Measurements from ENCODE around the gene TTK.

Gene TTK

DNA sequence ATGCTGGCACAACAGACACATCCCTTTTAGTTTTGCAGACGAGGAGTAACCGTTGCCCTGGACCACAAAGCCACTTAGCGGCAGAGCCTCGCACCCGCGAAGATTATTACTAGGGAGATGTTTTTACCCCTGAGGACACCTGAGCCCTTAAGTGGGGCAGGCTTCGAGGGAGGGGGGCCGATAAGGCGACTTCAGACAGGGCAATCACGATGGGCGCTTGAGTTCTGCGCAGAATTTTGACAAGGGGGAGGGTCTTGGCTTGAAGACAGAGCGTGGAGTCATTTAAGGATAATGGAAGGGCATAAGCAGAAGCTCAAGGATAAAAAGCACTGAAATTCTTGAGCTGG, 650 bp upstream of the TTK start:
- DNase-seq (ENCODE audit: low read depth): no peak
- TF ChIP-seq, protein P1, sequence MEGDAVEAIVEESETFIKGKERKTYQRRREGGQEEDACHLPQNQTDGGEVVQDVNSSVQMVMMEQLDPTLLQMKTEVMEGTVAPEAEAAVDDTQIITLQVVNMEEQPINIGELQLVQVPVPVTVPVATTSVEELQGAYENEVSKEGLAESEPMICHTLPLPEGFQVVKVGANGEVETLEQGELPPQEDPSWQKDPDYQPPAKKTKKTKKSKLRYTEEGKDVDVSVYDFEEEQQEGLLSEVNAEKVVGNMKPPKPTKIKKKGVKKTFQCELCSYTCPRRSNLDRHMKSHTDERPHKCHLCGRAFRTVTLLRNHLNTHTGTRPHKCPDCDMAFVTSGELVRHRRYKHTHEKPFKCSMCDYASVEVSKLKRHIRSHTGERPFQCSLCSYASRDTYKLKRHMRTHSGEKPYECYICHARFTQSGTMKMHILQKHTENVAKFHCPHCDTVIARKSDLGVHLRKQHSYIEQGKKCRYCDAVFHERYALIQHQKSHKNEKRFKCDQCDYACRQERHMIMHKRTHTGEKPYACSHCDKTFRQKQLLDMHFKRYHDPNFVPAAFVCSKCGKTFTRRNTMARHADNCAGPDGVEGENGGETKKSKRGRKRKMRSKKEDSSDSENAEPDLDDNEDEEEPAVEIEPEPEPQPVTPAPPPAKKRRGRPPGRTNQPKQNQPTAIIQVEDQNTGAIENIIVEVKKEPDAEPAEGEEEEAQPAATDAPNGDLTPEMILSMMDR (conservative IDR thresholded peaks at IDR 0.05; ENCODE audit: low read depth, low read length): no peak
- H3K4me3 ChIP-seq (ENCODE audit: low read depth, low read length): peak overlapping the region; percentile 85

DNA sequence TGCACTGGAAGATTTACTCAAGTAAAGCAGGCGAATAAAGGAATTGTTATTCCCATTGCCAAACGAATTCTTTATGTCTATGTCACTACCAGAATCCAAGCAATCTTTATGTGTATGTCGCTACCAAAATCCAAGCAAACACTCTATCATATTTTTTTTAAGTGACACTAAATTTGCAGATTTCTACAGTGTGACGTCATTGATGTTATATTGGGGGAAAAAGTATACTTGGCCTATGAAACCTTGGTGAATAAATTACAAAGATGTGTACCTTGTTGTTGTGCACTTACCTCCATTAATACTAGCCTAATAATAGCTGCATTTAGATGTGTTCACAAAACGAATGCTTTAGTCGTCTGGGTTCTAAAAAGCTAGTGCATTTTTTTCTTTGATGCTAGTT, 957 bp downstream of the TTK start:
- no peak for DNase-seq (ENCODE audit: low read depth)
- peak overlapping the region; percentile 85 for H3K4me3 ChIP-seq (ENCODE audit: low read depth, low read length)
- TF ChIP-seq, protein P1 (conservative IDR thresholded peaks at IDR 0.05; ENCODE audit: low read depth, low read length): no peak

DNA sequence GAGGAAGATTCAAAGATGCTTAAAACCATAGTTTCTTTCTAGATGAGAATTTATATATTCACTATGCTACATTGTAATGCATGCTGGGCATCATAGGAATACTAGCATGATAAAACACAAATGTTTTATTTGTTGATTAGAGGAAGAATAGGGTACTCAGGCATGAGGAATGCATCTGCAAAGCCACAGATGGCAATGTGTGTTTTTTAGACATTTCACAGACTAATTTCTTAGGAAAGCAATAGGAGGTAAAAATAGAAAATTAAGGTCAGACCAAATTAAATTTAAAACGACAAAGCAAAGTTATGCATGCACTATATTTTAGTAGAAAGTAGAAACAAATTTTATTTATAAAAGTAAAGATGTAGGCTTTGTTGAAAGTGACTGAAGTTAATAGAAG, 2.1 kb downstream of the TTK start:
- DNase-seq (ENCODE audit: low read depth): no peak
- TF ChIP-seq, protein P1 (conservative IDR thresholded peaks at IDR 0.05; ENCODE audit: low read depth, low read length): no peak
- no peak overlapping the region for H3K4me3 ChIP-seq (ENCODE audit: low read depth, low read length)

DNA sequence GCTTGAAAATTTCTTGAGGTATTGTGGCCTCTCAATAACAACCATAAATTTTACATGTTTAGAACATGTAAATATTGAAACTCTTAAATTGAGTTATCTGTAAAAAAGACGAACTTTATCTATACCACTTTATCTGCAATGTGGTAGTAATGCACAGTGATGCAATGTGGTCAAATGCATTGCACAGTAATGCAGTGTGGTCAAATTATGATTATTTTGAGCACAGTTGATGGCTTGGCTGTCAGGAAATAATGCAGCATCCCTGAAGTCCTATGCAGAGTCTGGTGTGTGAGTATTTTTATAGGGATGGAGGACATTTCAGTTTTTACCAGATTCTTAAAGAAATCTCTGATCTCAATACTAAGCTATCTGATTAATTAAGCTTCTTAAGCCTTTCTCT, 5.1 kb downstream of the TTK start:
- TF ChIP-seq, protein P1 (conservative IDR thresholded peaks at IDR 0.05; ENCODE audit: low read depth, low read length): no peak
- no peak overlapping the region for H3K4me3 ChIP-seq (ENCODE audit: low read depth, low read length)
- no peak for DNase-seq (ENCODE audit: low read depth)

DNA sequence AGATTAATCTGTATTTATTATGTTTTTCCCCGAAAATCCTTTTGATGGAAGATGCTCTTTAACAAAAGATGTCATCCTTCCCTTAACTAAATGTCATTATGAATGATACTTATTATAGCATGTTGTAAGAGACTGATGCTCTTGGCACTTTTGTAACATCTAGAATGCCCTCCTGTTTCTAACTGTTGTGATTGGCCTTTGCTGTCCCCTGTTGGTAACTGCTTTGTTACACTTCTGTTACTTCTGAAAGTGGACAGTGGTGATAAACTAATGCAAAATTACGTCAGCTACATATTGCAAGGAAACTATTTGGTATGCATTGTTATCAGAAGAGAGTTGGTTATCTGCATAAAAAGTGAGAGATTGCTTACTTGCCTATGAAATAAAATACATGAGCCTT, 5.8 kb downstream of the TTK start:
- TF ChIP-seq, protein P1 (conservative IDR thresholded peaks at IDR 0.05; ENCODE audit: low read depth, low read length): no peak
- no peak overlapping the region for H3K4me3 ChIP-seq (ENCODE audit: low read depth, low read length)
- DNase-seq (ENCODE audit: low read depth): no peak

DNA sequence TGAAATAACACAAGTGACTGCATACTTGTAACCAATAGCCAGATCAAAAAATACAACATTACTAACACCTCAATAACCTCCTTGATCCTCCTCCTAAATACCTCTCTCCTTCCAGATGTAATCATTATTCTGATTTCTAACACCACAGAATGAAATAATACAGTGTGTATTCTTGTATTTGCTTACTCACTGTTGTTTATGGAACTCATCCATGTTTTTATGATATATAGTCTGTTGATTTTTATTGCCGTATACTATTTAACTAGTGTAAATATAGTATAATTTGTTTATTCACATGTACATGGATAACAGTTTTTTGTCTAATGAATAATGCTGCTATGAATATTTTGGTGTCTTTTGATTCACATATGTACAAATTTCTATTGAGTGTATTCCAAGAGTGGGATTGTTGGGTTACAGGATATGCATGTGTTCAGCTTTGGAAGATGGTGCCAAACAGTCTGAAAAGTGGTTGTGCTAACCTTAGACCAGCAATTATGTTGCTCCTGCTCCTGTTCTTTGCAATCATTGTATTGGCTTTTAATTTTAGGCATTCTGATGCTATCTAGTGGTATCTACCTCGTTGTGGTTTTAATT, 11.5 kb downstream of the TTK start:
- TF ChIP-seq, protein P1 (conservative IDR thresholded peaks at IDR 0.05; ENCODE audit: low read depth, low read length): no peak
- H3K4me3 ChIP-seq (ENCODE audit: low read depth, low read length): no peak overlapping the region
- DNase-seq (ENCODE audit: low read depth): no peak

DNA sequence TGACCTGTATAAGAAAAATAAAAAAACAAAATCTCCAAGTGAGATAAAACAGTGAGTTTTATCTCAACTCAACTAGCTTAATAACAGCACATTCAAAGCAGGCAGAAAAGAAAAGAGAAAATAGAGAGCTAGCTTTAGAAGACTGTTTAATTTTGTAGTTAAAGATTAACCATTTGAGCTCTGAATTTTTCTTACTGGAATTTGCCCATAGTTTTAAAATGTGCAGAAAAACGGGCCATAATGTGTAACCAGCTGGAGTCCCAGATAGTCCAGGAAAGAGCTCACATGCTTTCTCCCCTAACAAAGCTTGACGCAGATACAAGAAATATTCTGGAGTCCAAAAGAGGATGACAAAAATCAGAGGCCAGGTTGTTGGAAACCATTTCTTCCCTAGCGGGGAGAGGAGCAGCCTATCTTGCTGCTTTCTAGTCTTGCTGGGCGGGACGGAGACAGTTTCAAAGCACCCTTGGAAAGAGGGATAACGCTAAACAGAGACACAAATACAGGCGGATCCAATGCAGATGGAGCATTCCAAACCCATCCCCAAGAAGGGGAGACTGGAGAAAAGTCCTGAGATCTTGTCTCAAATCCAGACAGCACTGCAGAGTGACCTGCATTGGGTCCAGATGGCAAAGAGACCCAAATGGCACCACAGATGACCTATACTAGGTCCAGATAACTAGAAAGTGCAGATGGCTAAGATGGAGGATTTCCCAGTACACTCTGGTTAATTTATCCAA, 16.1 kb downstream of the TTK start:
- H3K4me3 ChIP-seq (ENCODE audit: low read depth, low read length): no peak overlapping the region
- no peak for DNase-seq (ENCODE audit: low read depth)
- TF ChIP-seq, protein P1 (conservative IDR thresholded peaks at IDR 0.05; ENCODE audit: low read depth, low read length): no peak

Measured in choroid plexus epithelial cell (primary cell).